PC-9 (cell line): ENCODE data around the gene LRRTM3. TPM values are rescaled to one million over a fixed set of nuclear protein-coding genes. Genes with fewer than 3 reads are reported as not detected.

Source experiments
- BruUV-seq: library from RNA; stranded (reverse); fragments of 400-500 nt; replicated peaks from 2 replicates; lab custom pipeline; 2021; lab: Mats Ljungman, UMichigan
- CTCF ChIA-PET: fragments of 300-600 bp; sonication (Branson Sonifier 250); formaldehyde crosslinking; loops from one replicate; lab custom pipeline; 2022; ENCODE audit warnings: antibody characterized with exemption; lab: Charles Lee
- POLR2A ChIA-PET: fragments of 300-600 bp; sonication (Branson Sonifier 250); formaldehyde crosslinking; loops from one replicate; lab custom pipeline; 2022; ENCODE audit warnings: antibody characterized with exemption; ENCODE audit not compliant: unreplicated experiment; lab: Charles Lee
- DNase-seq, 2 experiments: peaks; one replicate each; pipeline versions ENCODE4 v3.0.0 to v3.0.0-alpha.2; 2015 to 2022; ENCODE audit warnings: mixed read lengths in 1 of 2
- H2AFZ ChIP-seq: fragments of 200-600 bp; sonication (generic); 2 replicates; pipeline ENCODE4 v1.8.1; 2017; ENCODE audit warnings: antibody characterized with exemption
- H3F3A ChIP-seq: fragments of 200-600 bp; sonication (generic); 2 replicates; pipeline ENCODE4 v1.8.1; 2017; ENCODE audit warnings: antibody characterized with exemption, mild to moderate bottlenecking, low read depth; ENCODE audit not compliant: insufficient read depth
- H3K27ac ChIP-seq: fragments of 200-600 bp; sonication (generic); 2 replicates; pipeline ENCODE4 v1.6.1; 2016; ENCODE audit warnings: mixed run types
- H3K27me3 ChIP-seq: fragments of 200-600 bp; sonication (generic); 2 replicates; pipeline ENCODE4 v1.6.1; 2016; ENCODE audit warnings: low read depth, mixed run types; ENCODE audit not compliant: insufficient read depth
- H3K36me3 ChIP-seq: fragments of 200-600 bp; sonication (generic); 2 replicates; pipeline ENCODE4 v1.6.1; 2016; ENCODE audit warnings: low read depth, mixed run types
- H3K4me1 ChIP-seq: fragments of 200-600 bp; sonication (generic); replicated peaks from 2 replicates; pipeline ENCODE4 v1.6.1; 2016; ENCODE audit warnings: mixed run types; ENCODE audit not compliant: insufficient read depth
- H3K4me2 ChIP-seq: fragments of 200-600 bp; sonication (generic); 2 replicates; pipeline ENCODE4 v1.6.1; 2017; ENCODE audit warnings: mixed run types
- H3K4me3 ChIP-seq: fragments of 200-600 bp; sonication (generic); 2 replicates; pipeline ENCODE4 v1.6.1; 2016; ENCODE audit warnings: mixed run types
- H3K79me2 ChIP-seq: fragments of 200-600 bp; sonication (generic); 2 replicates; pipeline ENCODE4 v1.6.1; 2017; ENCODE audit warnings: low read depth, mixed run types
- H3K9me2 ChIP-seq: fragments of 200-600 bp; sonication (generic); 2 replicates; pipeline ENCODE4 v1.8.1; 2017; ENCODE audit warnings: mild to moderate bottlenecking; ENCODE audit not compliant: insufficient read depth
- H3K9me3 ChIP-seq: fragments of 200-600 bp; sonication (generic); 2 replicates; pipeline ENCODE4 v1.8.1; 2016; ENCODE audit warnings: low read depth; ENCODE audit not compliant: insufficient read depth
- H4K20me1 ChIP-seq: fragments of 200-600 bp; sonication (generic); 2 replicates; pipeline ENCODE4 v1.8.1; 2017; ENCODE audit not compliant: insufficient read depth
- EZH2 ChIP-seq: fragments of 200-600 bp; sonication (generic); IDR thresholded peaks from 2 replicates; pipeline ENCODE4 v1.8.0; 2017; ENCODE audit warnings: antibody characterized with exemption, low read depth
- intact Hi-C: fragments of 100-400 bp; cut with micrococcal nuclease; formaldehyde crosslinking; loops from one replicate; pipeline ENCODE4 v1.10.0; 2022; ENCODE audit not compliant: unreplicated experiment
- total RNA-seq: library from RNA; stranded (reverse); gene quantifications from 2 replicates; pipeline ENCODE4 v1.2.3, GENCODE V29; 2021
- TF ChIP-seq, protein P1 (sequence below): fragments of 200-600 bp; sonication (generic); conservative IDR thresholded peaks from 2 replicates; pipeline ENCODE4 v1.6.1; 2017; ENCODE audit warnings: mixed run types, antibody characterized with exemption, mild to moderate bottlenecking, moderate library complexity

Gene LRRTM3
- total RNA-seq, 1 experiment from 2014 or later: not detected

DNA sequence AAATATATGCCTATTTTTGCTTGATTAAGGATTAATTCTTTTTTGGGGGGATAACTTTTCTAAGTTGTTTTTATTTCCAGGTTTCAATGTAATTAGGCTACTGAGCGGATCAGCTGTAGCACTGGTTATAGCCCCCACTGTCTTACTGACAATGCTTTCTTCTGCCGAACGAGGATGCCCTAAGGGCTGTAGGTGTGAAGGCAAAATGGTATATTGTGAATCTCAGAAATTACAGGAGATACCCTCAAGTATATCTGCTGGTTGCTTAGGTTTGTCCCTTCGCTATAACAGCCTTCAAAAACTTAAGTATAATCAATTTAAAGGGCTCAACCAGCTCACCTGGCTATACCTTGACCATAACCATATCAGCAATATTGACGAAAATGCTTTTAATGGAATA lies 1.0 kb downstream of the LRRTM3 start:
- H3K4me1 ChIP-seq: no peaks in the 10 kb centered on the region
- no peaks in the 10 kb centered on the region for H3K79me2 ChIP-seq
- H3K36me3 ChIP-seq: no peaks in the 10 kb centered on the region
- no peak overlapping the region for H3K4me2 ChIP-seq
- H3F3A ChIP-seq: no peaks in the 10 kb centered on the region
- ChIA-PET CTCF (interaction anchor here (0.5 kb wide), 1 partner anchor 852 kb away, joined by 3 read pairs; no protein-coding TSS in a partner anchor), POLR2A (no interaction called here)
- no peaks in the 10 kb centered on the region; the same call in 1 of the 2 replicates for H3K27me3 ChIP-seq
- H3K9me2 ChIP-seq: no peaks in the 10 kb centered on the region
- no peak overlapping the region for H2AFZ ChIP-seq
- no peaks in the 10 kb centered on the region for H4K20me1 ChIP-seq
- no peak for DNase-seq
- H3K27ac ChIP-seq: no peak overlapping the region
- H3K4me3 ChIP-seq: no peak overlapping the region
- no peaks in the 10 kb centered on the region for H3K9me3 ChIP-seq
- no peak for TF ChIP-seq EZH2
- TF ChIP-seq, protein P1, sequence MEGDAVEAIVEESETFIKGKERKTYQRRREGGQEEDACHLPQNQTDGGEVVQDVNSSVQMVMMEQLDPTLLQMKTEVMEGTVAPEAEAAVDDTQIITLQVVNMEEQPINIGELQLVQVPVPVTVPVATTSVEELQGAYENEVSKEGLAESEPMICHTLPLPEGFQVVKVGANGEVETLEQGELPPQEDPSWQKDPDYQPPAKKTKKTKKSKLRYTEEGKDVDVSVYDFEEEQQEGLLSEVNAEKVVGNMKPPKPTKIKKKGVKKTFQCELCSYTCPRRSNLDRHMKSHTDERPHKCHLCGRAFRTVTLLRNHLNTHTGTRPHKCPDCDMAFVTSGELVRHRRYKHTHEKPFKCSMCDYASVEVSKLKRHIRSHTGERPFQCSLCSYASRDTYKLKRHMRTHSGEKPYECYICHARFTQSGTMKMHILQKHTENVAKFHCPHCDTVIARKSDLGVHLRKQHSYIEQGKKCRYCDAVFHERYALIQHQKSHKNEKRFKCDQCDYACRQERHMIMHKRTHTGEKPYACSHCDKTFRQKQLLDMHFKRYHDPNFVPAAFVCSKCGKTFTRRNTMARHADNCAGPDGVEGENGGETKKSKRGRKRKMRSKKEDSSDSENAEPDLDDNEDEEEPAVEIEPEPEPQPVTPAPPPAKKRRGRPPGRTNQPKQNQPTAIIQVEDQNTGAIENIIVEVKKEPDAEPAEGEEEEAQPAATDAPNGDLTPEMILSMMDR: no peak
- BruUV-seq: no TSS peak
- intact Hi-C loops: loop anchor here (5.0 to 10.0 kb wide), 4 partner anchors 92 to 745 kb away; no protein-coding TSS in a partner anchor

DNA sequence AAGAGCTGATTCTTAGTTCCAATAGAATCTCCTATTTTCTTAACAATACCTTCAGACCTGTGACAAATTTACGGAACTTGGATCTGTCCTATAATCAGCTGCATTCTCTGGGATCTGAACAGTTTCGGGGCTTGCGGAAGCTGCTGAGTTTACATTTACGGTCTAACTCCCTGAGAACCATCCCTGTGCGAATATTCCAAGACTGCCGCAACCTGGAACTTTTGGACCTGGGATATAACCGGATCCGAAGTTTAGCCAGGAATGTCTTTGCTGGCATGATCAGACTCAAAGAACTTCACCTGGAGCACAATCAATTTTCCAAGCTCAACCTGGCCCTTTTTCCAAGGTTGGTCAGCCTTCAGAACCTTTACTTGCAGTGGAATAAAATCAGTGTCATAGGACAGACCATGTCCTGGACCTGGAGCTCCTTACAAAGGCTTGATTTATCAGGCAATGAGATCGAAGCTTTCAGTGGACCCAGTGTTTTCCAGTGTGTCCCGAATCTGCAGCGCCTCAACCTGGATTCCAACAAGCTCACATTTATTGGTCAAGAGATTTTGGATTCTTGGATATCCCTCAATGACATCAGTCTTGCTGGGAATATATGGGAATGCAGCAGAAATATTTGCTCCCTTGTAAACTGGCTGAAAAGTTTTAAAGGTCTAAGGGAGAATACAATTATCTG lies 1.6 kb downstream of the LRRTM3 start:
- Histone ChIP-seq H4K20me1 (no peaks in the 10 kb centered on the region), H3K4me3 (no peak overlapping the region), H3K79me2 (no peaks in the 10 kb centered on the region), H3K4me2 (no peak overlapping the region), H3K4me1 (no peaks in the 10 kb centered on the region), H2AFZ (no peak overlapping the region), H3K9me3 (no peaks in the 10 kb centered on the region), H3F3A (no peaks in the 10 kb centered on the region), H3K9me2 (no peaks in the 10 kb centered on the region), H3K36me3 (no peaks in the 10 kb centered on the region), H3K27me3 (no peaks in the 10 kb centered on the region; the same call in 1 of the 2 replicates), H3K27ac (no peak overlapping the region)
- ChIA-PET CTCF (interaction anchor here (0.5 kb wide), 1 partner anchor 851 kb away, joined by 3 read pairs; no protein-coding TSS in a partner anchor), POLR2A (no interaction called here)
- no peak for DNase-seq
- TF ChIP-seq, protein P1: no peak
- TF ChIP-seq EZH2: no peak
- intact Hi-C loops: loop anchor here (5.0 to 10.0 kb wide), 4 partner anchors 93 to 745 kb away; no protein-coding TSS in a partner anchor
- BruUV-seq: no TSS peak

DNA sequence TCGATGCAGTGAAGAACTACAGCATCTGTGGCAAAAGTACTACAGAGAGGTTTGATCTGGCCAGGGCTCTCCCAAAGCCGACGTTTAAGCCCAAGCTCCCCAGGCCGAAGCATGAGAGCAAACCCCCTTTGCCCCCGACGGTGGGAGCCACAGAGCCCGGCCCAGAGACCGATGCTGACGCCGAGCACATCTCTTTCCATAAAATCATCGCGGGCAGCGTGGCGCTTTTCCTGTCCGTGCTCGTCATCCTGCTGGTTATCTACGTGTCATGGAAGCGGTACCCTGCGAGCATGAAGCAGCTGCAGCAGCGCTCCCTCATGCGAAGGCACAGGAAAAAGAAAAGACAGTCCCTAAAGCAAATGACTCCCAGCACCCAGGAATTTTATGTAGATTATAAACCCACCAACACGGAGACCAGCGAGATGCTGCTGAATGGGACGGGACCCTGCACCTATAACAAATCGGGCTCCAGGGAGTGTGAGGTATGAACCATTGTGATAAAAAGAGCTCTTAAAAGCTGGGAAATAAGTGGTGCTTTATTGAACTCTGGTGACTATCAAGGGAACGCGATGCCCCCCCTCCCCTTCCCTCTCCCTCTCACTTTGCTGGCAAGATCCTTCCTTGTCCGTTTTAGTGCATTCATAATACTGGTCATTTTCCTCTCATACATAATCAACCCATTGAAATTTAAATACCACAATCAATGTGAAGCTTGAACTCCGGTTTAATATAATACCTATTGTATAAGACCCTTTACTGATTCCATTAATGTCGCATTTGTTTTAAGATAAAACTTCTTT lies 2.3 kb downstream of the LRRTM3 start:
- no peak overlapping the region for H2AFZ ChIP-seq
- H3K4me2 ChIP-seq: no peak overlapping the region
- no peaks in the 10 kb centered on the region for H3K9me2 ChIP-seq
- H3F3A ChIP-seq: no peaks in the 10 kb centered on the region
- H3K79me2 ChIP-seq: no peaks in the 10 kb centered on the region
- H3K9me3 ChIP-seq: no peaks in the 10 kb centered on the region
- intact Hi-C loops: loop anchor here (5.0 to 10.0 kb wide), 4 partner anchors 93 to 746 kb away; no protein-coding TSS in a partner anchor
- ChIA-PET CTCF (no interaction called here), POLR2A (no interaction called here)
- BruUV-seq: no TSS peak
- H3K27ac ChIP-seq: no peak overlapping the region
- no peaks in the 10 kb centered on the region for H4K20me1 ChIP-seq
- TF ChIP-seq EZH2: no peak
- TF ChIP-seq, protein P1: no peak
- no peaks in the 10 kb centered on the region; the same call in 1 of the 2 replicates for H3K27me3 ChIP-seq
- DNase-seq: no peak
- H3K36me3 ChIP-seq: no peaks in the 10 kb centered on the region
- H3K4me1 ChIP-seq: no peaks in the 10 kb centered on the region
- H3K4me3 ChIP-seq: no peak overlapping the region
